NCI-H1417 treated with DMSO at 0.1 percent for 48 hours (cell line): Measurements from ENCODE around the gene ARHGAP33.

Source experiments
- DNase-seq: peaks from one replicate; lab custom pipeline; 2025; lab: John Stamatoyannopoulos, UW

ARHGAP33 gene

GRCh38 chr19:35777086-35777841, 1.9 kb downstream of the ARHGAP33 start:
- no peak for DNase-seq

- DNase-seq = no peak
Measured at GRCh38 chr19:35777961-35778360, 2.6 kb downstream of the ARHGAP33 start.

DNA sequence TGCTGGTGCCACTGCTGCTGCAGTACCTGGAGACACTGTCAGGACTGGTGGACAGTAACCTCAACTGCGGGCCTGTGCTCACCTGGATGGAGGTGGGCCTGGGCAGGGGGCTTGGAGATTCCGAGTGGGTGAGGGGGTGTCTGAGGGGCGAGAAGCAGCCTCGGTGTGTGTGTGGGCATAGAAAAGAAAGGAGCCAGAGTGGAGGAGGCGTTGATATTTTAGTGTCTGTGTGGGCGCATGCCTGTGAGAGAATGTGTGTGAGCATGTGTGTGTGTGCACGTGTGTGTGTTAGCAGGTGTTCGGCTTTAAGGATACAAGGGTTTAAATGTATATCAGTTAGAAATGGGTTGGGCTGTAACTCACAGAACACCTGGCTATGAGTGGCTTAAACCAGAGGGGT, 3.7 kb downstream of the ARHGAP33 start:
- DNase-seq = no peak

DNA sequence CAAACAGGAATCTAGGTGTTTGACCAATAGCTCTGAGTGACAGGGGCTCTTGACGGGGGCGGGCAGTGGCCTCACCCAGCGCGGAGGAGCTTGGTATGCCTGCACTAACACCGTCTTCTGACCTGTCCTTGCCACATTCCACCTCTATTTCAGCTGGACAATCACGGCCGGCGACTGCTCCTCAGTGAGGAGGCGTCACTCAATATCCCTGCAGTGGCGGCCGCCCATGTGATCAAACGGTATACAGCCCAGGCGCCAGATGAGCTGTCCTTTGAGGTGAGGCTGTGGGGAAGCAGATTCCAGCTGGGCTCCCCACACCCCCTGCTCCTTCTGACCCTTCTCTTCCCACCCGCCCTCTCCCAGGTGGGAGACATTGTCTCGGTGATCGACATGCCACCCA, 4.7 kb downstream of the ARHGAP33 start:
- no peak for DNase-seq

DNA sequence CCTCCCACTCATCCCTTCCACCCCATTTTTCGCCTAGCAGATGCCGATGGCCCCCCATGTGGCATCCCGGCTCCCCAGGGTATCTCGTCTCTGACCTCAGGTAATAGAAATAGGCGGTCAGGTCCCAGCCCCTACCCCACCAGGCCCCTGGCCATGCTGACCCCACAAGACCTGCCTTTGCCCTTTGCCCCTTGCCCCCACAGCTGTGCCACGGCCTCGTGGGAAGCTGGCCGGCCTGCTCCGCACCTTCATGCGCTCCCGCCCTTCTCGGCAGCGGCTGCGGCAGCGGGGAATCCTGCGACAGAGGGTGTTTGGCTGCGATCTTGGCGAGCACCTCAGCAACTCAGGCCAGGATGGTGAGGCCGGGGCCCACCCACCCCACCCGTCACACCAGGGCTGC, 5.4 kb downstream of the ARHGAP33 start:
- DNase-seq = no peak

DNA sequence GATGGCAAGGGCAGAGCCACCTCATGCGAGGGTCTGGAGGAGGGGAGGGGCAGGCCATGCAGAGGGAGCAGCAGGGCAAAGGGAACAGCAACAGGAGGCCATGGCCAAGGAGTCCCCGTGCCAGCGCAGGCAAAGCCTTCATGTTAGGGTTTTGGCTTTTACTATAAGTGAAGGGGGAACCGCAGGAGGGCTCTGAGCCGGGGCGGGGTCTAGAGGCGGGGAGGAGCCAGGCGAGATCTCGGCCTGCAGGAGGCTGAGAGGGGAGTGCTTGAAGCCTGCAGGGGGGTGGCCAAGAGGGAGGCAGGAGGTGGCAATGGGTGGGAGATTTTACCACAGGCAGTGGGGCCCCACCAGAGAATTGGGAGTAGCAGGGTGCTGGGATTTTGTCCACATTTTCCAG, 6.3 kb downstream of the ARHGAP33 start:
- DNase-seq = no peak

DNA sequence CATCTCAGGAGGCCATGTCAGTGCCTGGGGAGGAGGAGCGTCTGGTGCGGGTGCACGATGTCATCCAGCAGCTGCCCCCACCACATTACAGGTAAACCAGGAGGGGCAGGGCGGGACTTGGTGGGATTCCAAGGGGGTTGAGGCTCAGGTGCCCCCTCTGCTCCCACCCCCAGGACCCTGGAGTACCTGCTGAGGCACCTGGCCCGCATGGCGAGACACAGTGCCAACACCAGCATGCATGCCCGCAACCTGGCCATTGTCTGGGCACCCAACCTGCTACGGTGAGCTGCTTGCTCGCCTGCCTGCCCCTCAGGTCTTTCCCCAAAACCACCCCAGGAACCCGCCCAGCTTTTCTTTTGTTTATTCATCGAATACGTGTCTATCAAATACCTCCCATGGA, 7.2 kb downstream of the ARHGAP33 start:
- DNase-seq = no peak

- DNase-seq = no peak
Measured at GRCh38 chr19:35783469-35784434, 8.4 kb downstream of the ARHGAP33 start.

- DNase-seq = no peak
Measured at GRCh38 chr19:35784503-35785338, 9.4 kb downstream of the ARHGAP33 start.

- DNase-seq = no peak
Measured at GRCh38 chr19:35785339-35785627, 9.9 kb downstream of the ARHGAP33 start.

DNA sequence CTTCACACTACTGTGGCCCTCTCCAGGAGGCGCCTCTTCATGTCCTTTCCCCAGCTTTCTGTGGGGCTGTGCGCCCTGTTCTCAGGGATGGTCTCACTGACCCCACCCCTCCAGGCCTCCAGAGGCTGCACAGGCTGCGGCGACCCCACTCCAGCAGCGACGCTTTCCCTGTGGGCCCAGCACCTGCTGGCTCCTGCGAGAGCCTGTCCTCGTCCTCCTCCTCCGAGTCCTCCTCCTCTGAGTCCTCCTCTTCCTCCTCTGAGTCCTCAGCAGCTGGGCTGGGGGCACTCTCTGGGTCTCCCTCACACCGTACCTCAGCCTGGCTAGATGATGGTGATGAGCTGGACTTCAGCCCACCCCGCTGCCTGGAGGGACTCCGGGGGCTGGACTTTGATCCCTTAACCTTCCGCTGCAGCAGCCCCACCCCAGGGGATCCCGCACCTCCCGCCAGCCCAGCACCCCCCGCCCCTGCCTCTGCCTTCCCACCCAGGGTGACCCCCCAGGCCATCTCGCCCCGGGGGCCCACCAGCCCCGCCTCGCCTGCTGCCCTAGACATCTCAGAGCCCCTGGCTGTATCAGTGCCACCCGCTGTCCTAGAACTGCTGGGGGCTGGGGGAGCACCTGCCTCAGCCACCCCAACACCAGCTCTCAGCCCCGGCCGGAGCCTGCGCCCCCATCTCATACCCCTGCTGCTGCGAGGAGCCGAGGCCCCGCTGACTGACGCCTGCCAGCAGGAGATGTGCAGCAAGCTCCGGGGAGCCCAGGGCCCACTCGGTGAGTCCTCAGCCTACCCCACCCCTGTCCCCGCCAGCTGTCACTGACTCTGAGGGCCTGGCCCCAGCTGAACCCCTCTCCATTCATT, 11.2 kb downstream of the ARHGAP33 start:
- no peak for DNase-seq

- DNase-seq = no peak
Measured at GRCh38 chr19:35787227-35787799, 11.9 kb downstream of the ARHGAP33 start.

DNA sequence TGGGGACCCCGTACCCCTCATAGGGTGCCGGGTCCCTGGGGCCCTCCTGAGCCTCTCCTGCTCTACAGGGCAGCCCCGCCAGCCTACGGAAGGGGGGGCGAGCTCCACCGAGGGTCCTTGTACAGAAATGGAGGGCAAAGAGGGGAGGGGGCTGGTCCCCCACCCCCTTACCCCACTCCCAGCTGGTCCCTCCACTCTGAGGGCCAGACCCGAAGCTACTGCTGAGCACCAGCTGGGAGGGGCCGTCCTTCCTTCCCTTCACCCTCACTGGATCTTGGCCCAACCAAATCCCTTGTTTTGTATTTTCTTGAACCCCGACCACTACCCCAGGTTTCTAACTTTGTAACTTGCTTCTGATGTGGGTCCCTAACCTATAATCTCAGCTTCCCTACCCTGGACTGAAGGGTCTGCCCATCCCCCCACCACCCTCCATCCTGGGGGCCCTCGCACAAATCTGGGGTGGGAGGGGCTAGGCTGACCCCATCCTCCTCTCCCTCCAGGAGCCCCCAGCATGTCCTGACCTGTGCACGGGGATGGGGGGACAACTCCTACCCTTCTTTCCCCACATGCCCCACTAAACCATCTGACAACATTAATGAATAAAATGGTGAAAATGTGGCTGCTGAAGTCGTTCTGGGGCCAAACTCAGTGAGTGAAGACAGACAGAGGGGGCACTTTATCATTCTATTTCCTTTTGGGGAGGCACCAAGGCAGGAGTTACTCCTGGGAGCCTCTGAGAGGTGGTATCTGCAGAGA, 13.0 kb downstream of the ARHGAP33 start:
- no peak for DNase-seq

DNA sequence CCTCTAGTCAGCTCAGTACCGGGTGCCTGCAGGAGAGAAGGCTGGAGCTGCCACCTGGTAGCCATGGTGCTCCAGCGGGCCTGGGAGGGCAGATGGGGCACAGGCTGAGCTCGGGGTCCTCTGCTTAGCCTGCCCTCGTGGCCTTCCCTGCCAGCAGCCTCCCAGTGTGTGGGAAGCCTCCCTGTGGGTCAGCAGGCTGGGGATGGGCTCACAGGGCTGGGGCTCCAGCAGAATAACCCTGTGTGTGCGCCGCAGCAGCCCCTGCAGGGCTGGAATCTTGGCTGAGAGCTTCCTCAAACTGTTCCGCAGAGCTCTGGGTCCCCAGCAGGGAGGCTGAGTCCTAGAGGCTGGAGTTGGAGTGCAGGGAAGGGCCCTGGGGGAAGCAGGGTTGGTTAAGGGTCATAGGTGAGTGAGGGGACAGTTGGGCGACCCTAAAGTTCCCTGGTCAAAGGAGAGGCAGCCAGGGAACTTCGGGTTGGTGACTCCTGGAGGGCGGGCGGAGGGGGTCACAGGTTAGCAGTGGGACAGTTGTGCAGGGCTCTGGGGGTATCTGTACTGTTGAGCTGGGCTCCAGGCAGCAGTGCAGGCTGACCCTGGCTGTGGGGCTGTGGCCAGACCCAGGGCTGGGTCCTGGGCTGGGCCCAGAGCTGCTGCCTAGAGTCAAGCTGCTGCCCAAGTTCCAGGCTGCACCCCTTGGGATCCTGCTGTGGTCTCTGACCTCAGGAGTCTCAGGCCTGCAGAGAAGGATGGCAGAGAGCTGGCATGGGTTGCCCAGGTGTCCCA, 14.0 kb downstream of the ARHGAP33 start:
- no peak for DNase-seq

DNA sequence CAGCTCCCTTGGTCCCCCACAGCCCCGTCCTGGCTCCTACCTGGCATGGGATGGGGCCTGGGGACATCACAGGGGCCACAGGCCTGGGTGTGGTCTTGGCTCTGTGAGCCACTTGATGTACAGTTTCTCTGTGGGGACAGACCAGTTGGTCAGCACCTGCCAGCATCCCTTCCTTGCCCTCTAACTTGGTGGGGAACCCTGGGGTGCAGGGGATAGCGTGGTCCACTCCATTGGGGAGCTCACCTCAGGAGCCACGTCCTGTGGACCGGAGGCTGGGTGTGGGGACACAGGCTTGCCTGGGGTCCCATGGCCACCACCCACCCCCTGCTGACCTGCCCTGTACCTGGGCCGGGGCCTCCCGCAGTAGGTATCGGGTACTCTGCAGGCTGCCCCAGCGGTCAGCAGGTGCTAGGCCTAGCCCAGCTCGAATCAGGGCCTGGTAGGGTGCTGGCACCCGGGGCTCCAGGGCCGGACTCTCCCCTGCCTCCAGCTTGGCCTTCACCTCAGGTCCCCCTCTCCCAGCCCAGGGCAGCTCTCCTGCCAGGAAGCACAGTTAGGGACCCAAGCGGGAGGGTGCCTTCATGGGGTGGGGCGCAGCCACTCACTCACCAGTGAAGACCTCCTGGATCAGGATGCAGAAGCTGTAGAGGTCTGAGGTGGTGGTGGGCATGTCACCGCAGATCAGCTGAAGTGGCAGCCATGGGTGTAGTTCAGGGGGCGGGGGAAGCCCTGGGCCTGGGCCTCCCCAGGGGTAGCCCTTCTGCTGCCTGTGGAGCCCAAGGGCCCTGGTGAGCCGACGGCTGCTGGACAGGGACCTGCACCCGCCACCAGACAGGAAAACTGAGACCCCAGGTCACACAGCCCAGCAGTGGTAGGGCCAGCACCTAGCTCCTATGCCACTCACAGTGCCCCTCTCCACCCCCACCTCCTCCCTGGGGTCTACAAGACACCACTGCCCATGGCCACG, 14.9 kb downstream of the ARHGAP33 start:
- no peak for DNase-seq

- DNase-seq = no peak
Measured at GRCh38 chr19:35790981-35791813, 15.8 kb downstream of the ARHGAP33 start.

DNA sequence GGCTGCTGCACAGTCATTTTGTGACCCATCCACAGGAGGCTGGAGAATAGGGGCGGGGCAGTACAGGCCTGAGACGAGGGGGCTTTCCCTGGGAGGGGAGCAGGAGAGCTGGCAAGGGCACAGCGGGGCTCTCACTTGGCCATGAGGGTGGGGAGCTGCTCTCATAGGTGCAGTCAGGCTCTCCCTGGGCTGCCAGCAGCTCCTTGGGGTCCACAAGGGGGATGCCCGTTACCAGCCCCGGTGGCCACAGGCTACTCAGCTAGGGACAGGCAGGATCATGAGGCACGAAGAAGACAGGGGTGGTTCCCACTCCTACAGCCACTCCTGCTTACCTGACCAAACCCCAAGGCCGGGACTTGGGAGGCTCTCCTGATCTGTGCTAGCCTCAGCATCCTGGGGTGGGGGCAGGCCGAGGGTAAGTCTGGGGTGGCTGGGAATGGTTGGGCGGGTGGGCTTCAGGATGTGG, 16.5 kb downstream of the ARHGAP33 start:
- DNase-seq = no peak
